DND-41 (cell line): ENCODE measurements around the gene ADRM1.

Source experiments
- EZH2 ChIP-seq: IDR thresholded peaks from 3 replicates; pipeline ENCODE4 v1.6.1; 2012; ENCODE audit warnings: borderline replicate concordance, low read depth, mild to moderate bottlenecking, moderate library complexity, low read length, inconsistent platforms; ENCODE audit not compliant: severe bottlenecking
- TF ChIP-seq, protein P1 (sequence below): IDR thresholded peaks from 2 replicates; pipeline ENCODE4 v1.5.1; 2012; ENCODE audit warnings: borderline replicate concordance, low read length, moderate library complexity, mild to moderate bottlenecking; ENCODE audit not compliant: poor library complexity, severe bottlenecking; ENCODE audit errors: extremely low read depth

DNA sequence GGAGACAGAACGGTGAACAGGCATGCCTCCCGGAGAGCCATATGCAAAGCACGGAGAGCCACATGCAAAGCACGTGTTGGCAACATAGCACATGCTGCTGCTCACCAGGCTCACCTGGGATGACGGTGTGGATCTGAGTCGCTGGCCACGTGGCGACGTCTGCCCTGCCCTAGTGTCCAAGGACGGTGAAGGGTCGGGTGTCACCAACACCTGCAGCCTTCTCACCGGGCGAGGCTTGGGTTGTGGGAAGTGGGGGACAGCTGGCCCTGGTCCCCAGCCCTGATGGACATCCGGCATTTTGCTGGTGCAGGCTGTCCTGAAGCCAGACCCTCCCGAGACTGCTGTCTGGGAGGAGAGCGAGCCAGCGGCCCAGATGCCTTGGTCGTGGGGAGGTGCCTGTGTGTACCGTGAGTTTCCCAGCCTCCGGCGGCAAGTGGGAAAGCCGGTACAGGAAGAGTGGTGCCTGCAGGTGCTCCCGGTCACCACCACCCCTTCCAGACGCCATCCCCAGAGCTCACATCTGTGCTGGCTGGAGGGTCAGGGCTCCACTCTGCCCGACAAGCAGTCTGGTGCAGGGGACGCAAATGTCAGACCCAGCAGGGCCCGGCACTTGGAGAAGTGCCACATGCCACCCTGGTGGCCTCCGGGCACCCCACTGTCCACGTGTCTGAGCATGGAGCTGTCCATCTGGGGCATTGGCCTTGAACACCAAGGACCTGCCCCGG is 5.9 kb upstream of the ADRM1 start:
- TF ChIP-seq EZH2 = no peak
- TF ChIP-seq, protein P1, sequence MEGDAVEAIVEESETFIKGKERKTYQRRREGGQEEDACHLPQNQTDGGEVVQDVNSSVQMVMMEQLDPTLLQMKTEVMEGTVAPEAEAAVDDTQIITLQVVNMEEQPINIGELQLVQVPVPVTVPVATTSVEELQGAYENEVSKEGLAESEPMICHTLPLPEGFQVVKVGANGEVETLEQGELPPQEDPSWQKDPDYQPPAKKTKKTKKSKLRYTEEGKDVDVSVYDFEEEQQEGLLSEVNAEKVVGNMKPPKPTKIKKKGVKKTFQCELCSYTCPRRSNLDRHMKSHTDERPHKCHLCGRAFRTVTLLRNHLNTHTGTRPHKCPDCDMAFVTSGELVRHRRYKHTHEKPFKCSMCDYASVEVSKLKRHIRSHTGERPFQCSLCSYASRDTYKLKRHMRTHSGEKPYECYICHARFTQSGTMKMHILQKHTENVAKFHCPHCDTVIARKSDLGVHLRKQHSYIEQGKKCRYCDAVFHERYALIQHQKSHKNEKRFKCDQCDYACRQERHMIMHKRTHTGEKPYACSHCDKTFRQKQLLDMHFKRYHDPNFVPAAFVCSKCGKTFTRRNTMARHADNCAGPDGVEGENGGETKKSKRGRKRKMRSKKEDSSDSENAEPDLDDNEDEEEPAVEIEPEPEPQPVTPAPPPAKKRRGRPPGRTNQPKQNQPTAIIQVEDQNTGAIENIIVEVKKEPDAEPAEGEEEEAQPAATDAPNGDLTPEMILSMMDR = no peak
